HG02981 (cell line): ENCODE data around the gene AVEN.

Source experiments
- ATAC-seq: cut with Tn5 transposase; IDR thresholded peaks from one replicate; pipeline ENCODE4 v1.9.1; 2021; ENCODE audit warnings: mild to moderate bottlenecking, moderate library complexity; ENCODE audit not compliant: unreplicated experiment

Gene AVEN

GRCh38 chr15:33987444-33987843 is 51.6 kb downstream of the AVEN start:
- no peak for ATAC-seq

GRCh38 chr15:33985751-33986150 is 53.3 kb downstream of the AVEN start:
- no peak for ATAC-seq

GRCh38 chr15:33985287-33985686 is 53.7 kb downstream of the AVEN start:
- no peak for ATAC-seq

GRCh38 chr15:33982516-33982915 is 56.5 kb downstream of the AVEN start:
- no peak for ATAC-seq

GRCh38 chr15:33980159-33980558 is 58.8 kb downstream of the AVEN start:
- no peak for ATAC-seq

GRCh38 chr15:33975022-33975565 is 63.9 kb downstream of the AVEN start:
- no peak for ATAC-seq

GRCh38 chr15:33971811-33972210 is 67.2 kb downstream of the AVEN start:
- no peak for ATAC-seq

- no peak for ATAC-seq
These were observed 70.2 kb downstream of the AVEN start for GRCh38 chr15:33968821-33969220.

GRCh38 chr15:33968224-33968623 is 70.8 kb downstream of the AVEN start, which contains the start of gene CHRM5:
Gene CHRM5, plus strand, starts transcription at chr15:33968497. Its CDS starts 94,221 bp downstream, at chr15:34062718.
- ATAC-seq, result no peak

- ATAC-seq, result no peak
These were observed 74.4 kb downstream of the AVEN start for GRCh38 chr15:33964665-33965040.

GRCh38 chr15:33963831-33964664 is 75.0 kb downstream of the AVEN start:
- ATAC-seq, result no peak

- no peak for ATAC-seq
These were observed 78.5 kb downstream of the AVEN start for GRCh38 chr15:33960549-33960935.

- no peak for ATAC-seq
These were observed 79.0 kb downstream of the AVEN start for GRCh38 chr15:33959844-33960548.

- ATAC-seq, result no peak
These were observed 82.6 kb downstream of the AVEN start for GRCh38 chr15:33956397-33956796.

GRCh38 chr15:33955945-33956344 is 83.1 kb downstream of the AVEN start:
- ATAC-seq, result no peak

- no peak for ATAC-seq
These were observed 92.9 kb downstream of the AVEN start for GRCh38 chr15:33946152-33946551.

GRCh38 chr15:33941279-33942063 is 97.5 kb downstream of the AVEN start:
- no peak for ATAC-seq

- ATAC-seq, result no peak
These were observed 104.1 kb downstream of the AVEN start for GRCh38 chr15:33934921-33935320.

GRCh38 chr15:33934396-33934795 is 104.6 kb downstream of the AVEN start:
- ATAC-seq, result no peak

GRCh38 chr15:33932734-33933133 is 106.3 kb downstream of the AVEN start:
- ATAC-seq, result no peak

GRCh38 chr15:33926260-33926659 is 112.7 kb downstream of the AVEN start:
- no peak for ATAC-seq
